HCT116 (cell line): Measurements from ENCODE around the gene CALCOCO1.
"Not testable (repeated sequence)": the region's sequence is repeated elsewhere in the genome, so short reads cannot be mapped to it uniquely, and the experiment has no call there.

Experiments used
- POLR2AphosphoS5 ChIP-seq: IDR thresholded peaks from 2 replicates; pipeline ENCODE4 v1.6.1; 2011; ENCODE audit warnings: mild to moderate bottlenecking, low read depth, low read length, moderate library complexity
- TF ChIP-seq, protein P1 (sequence below), 3 experiments: fragments of 200-600 bp in 1 of 3; sonication (generic) in 1 of 3; IDR thresholded peaks in 2 of 3; conservative IDR thresholded peaks in 1 of 3; 2 replicates each; pipeline ENCODE4 v1.5.1; 2012 to 2017; ENCODE audit warnings: low read depth in 2 of 3, low read length in 2 of 3, antibody characterized with exemption in 1 of 3, borderline replicate concordance in 1 of 3, control low read depth in 1 of 3, mild to moderate bottlenecking in 1 of 3, mixed read lengths in 1 of 3, mixed run types in 1 of 3, moderate library complexity in 1 of 3; ENCODE audit not compliant: insufficient read depth in 1 of 3
- TF ChIP-seq, protein P2 (sequence below): IDR thresholded peaks from 2 replicates; pipeline ENCODE4 v1.6.1; 2012; ENCODE audit warnings: low read depth

DNA sequence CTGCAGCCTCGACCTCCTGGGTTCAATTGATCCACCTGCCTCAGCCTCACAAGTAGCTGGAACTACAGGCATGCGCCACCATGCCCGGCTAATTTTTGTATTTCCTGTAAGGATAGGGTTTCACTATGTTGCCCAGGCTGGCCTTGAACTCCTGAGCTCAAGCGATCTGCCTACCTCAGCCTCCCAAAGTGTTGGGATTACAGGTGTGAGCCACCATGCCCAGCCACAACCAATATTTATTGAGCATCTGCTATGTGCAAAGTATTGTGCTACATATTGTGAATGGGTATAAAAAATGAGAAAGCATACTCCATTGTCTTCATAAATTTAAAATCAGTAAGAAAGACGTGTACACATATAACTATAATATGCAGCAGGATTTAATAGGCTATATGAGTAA, 47.2 kb downstream of the CALCOCO1 start:
- not testable (repeated sequence) for TF ChIP-seq POLR2AphosphoS5
- TF ChIP-seq, protein P1, sequence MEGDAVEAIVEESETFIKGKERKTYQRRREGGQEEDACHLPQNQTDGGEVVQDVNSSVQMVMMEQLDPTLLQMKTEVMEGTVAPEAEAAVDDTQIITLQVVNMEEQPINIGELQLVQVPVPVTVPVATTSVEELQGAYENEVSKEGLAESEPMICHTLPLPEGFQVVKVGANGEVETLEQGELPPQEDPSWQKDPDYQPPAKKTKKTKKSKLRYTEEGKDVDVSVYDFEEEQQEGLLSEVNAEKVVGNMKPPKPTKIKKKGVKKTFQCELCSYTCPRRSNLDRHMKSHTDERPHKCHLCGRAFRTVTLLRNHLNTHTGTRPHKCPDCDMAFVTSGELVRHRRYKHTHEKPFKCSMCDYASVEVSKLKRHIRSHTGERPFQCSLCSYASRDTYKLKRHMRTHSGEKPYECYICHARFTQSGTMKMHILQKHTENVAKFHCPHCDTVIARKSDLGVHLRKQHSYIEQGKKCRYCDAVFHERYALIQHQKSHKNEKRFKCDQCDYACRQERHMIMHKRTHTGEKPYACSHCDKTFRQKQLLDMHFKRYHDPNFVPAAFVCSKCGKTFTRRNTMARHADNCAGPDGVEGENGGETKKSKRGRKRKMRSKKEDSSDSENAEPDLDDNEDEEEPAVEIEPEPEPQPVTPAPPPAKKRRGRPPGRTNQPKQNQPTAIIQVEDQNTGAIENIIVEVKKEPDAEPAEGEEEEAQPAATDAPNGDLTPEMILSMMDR (IDR thresholded peaks at IDR 0.05 in 2 of 3, conservative IDR thresholded peaks at IDR 0.05 in 1 of 3; ENCODE audit: borderline replicate concordance in 1 of 3, insufficient read depth in 1 of 3, low read depth in 2 of 3, low read length in 2 of 3), result not testable (repeated sequence)
- TF ChIP-seq, protein P2, sequence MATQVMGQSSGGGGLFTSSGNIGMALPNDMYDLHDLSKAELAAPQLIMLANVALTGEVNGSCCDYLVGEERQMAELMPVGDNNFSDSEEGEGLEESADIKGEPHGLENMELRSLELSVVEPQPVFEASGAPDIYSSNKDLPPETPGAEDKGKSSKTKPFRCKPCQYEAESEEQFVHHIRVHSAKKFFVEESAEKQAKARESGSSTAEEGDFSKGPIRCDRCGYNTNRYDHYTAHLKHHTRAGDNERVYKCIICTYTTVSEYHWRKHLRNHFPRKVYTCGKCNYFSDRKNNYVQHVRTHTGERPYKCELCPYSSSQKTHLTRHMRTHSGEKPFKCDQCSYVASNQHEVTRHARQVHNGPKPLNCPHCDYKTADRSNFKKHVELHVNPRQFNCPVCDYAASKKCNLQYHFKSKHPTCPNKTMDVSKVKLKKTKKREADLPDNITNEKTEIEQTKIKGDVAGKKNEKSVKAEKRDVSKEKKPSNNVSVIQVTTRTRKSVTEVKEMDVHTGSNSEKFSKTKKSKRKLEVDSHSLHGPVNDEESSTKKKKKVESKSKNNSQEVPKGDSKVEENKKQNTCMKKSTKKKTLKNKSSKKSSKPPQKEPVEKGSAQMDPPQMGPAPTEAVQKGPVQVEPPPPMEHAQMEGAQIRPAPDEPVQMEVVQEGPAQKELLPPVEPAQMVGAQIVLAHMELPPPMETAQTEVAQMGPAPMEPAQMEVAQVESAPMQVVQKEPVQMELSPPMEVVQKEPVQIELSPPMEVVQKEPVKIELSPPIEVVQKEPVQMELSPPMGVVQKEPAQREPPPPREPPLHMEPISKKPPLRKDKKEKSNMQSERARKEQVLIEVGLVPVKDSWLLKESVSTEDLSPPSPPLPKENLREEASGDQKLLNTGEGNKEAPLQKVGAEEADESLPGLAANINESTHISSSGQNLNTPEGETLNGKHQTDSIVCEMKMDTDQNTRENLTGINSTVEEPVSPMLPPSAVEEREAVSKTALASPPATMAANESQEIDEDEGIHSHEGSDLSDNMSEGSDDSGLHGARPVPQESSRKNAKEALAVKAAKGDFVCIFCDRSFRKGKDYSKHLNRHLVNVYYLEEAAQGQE, result not testable (repeated sequence)
